K562 (cell line): Measurements from ENCODE around the gene EPHA2. TPM values are rescaled to one million over a fixed set of nuclear protein-coding genes. Genes with fewer than 3 reads are reported as not detected.

ENCODE experiments used
- ARNT ChIP-seq, 2 experiments: fragments of 450-650 bp; IDR thresholded peaks; 2 replicates each; pipeline ENCODE4 v1.6.1; 2016; ENCODE audit warnings: mild to moderate bottlenecking in 1 of 2
- ATF1 ChIP-seq, 2 experiments: fragments of 450-650 bp in 1 of 2; IDR thresholded peaks; 2 replicates each; pipeline ENCODE4 v1.6.1; 2016; ENCODE audit warnings: missing compliant biosample characterization in 1 of 2, missing genetic modification characterization in 1 of 2
- CREB3 ChIP-seq: fragments of 450-650 bp; conservative IDR thresholded peaks from 2 replicates; pipeline ENCODE4 v1.6.1; 2016; ENCODE audit warnings: missing genetic modification characterization, low read depth, mild to moderate bottlenecking, missing compliant biosample characterization, moderate library complexity
- EWSR1 ChIP-seq: fragments of 450-650 bp; IDR thresholded peaks from 2 replicates; pipeline ENCODE4 v1.6.1; 2018; ENCODE audit warnings: borderline replicate concordance, mild to moderate bottlenecking, low read depth, moderate library complexity; ENCODE audit not compliant: partially characterized antibody
- FOXJ3 ChIP-seq: sonication (generic); formaldehyde crosslinking; IDR thresholded peaks from 2 replicates; pipeline ENCODE4 v1.4.0; 2020; ENCODE audit warnings: mild to moderate bottlenecking, missing genetic modification reagents
- HLTF ChIP-seq: fragments of 450-650 bp; IDR thresholded peaks from 2 replicates; pipeline ENCODE4 v1.6.1; 2016
- HMG20B ChIP-seq: fragments of 250-450 bp; sonication (Bioruptor Pico); IDR thresholded peaks from 2 replicates; pipeline ENCODE4 v1.5.0; 2021; ENCODE audit warnings: mild to moderate bottlenecking
- HNRNPH1 ChIP-seq: fragments of 200-400 bp; formaldehyde crosslinking; optimal IDR thresholded peaks from 2 replicates; pipeline ENCODE3; 2017; ENCODE audit warnings: low read depth, mild to moderate bottlenecking, low read length, moderate library complexity
- KLF13 ChIP-seq: fragments of 450-650 bp; IDR thresholded peaks from 2 replicates; pipeline ENCODE4 v1.6.1; 2016; ENCODE audit warnings: missing genetic modification characterization, low read depth, mild to moderate bottlenecking, missing compliant biosample characterization, moderate library complexity, borderline replicate concordance
- NCOA2 ChIP-seq, 2 experiments: fragments of 450-650 bp; IDR thresholded peaks; 2 replicates each; pipeline ENCODE4 v1.6.1; 2018; ENCODE audit warnings: mild to moderate bottlenecking in 2 of 2, moderate library complexity in 1 of 2; ENCODE audit not compliant: partially characterized antibody in 2 of 2
- NUFIP1 ChIP-seq: fragments of 450-650 bp; IDR thresholded peaks from 2 replicates; pipeline ENCODE4 v1.6.1; 2018; ENCODE audit not compliant: partially characterized antibody
- POLR2AphosphoS5 ChIP-seq: IDR thresholded peaks from 2 replicates; pipeline ENCODE4 v1.6.1; 2011; ENCODE audit warnings: mild to moderate bottlenecking, low read depth, low read length, moderate library complexity; ENCODE audit not compliant: control insufficient read depth, insufficient read depth
- SIRT6 ChIP-seq: IDR thresholded peaks from one replicate; pipeline ENCODE4 v1.6.1; 2012; ENCODE audit warnings: low read depth, mild to moderate bottlenecking, control low read depth, inconsistent platforms, low read length, moderate library complexity
- ZNF316 ChIP-seq: fragments of 450-650 bp; IDR thresholded peaks from 2 replicates; pipeline ENCODE4 v1.6.1; 2016
- ZNF75A ChIP-seq: fragments of 450-650 bp; formaldehyde crosslinking; IDR thresholded peaks from 2 replicates; pipeline ENCODE4 v1.4.0; 2020; ENCODE audit warnings: mild to moderate bottlenecking
- polyA plus RNA-seq, 8 experiments: library from polyadenylated mRNA; depleted of rRNA in 4 of 8; stranded (reverse) in 5 of 8; unstranded in 3 of 8; fragments of >200 nt; fragmentation: Nextera tagmentation in 2 of 8; fragmentation: Illumina TruSeq in 1 of 8; extraction: Ambion mirVana in 2 of 8; extraction: Trizol in 1 of 8; gene quantifications; 2 replicates each; pipeline versions ENCODE4 v1.2.1 to v1.2.3, GENCODE V29; 2011 to 2014; ENCODE audit warnings: inconsistent platforms in 1 of 8, missing spikeins in 1 of 8
- total RNA-seq, 7 experiments: library from RNA; depleted of rRNA in 6 of 7; stranded (reverse); fragments of >200 nt in 6 of 7; fragmentation: Illumina TruSeq in 2 of 7; extraction: Trizol in 2 of 7; gene quantifications; 2 replicates each; pipeline versions ENCODE4 v1.2.1 to v1.2.3, GENCODE V29; 2011 to 2021; ENCODE audit warnings: low replicate concordance in 1 of 7
- TF ChIP-seq, protein P1 (sequence below), 2 experiments: fragments of 450-650 bp in 1 of 2; sonication (generic) in 1 of 2; formaldehyde crosslinking in 1 of 2; IDR thresholded peaks; 2 replicates each; pipeline versions ENCODE4 v1.7.1 to v1.9.0; 2016 to 2022; ENCODE audit warnings: inconsistent platforms in 1 of 2, mild to moderate bottlenecking in 1 of 2, missing genetic modification reagents in 1 of 2

Gene EPHA2
- total and polyA plus RNA-seq, 9 of the 15 experiments (the other 6 are each of a cell fraction or from before 2014, with no cell fraction given): 0.04 to 0.40 (median 0.07) TPM; not detected in 4

DNA sequence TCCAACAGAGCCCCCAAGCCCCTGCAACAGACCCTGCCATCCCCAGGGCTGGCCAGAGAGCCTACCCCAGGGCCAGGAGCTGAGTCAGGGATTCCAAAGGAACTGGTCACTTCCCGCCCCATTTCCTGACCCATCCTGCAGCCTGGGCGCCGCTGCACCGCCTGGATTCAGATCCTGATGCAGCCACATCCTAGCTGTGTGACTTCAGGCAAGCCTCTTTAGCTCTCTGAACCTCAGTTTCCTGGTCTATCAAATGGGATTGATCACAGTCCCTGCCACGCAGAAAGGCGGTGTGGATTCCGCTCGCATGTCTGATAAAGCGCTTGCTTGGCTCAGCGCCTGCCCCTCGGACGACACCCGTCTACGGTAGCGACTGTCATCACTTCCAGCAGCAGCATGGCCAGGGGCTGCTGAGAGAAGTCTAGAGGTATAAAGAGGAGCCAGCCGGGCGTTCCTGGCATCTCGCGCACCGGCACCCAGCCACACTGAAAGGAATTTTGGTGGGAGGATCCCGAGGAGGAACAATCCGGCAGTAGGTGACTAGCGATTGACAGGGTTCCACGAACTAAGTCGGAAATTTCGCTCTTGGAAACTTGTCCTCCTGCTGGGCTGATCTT lies 10.1 kb downstream of the EPHA2 start (continued):
- no peak for TF ChIP-seq EWSR1
- TF ChIP-seq NCOA2 (IDR thresholded peaks at IDR 0.05; ENCODE audit: partially characterized antibody in 2 of 2): no peak
- TF ChIP-seq FOXJ3 (CRISPR knock-in tag): no peak
- TF ChIP-seq ZNF75A: no peak
- TF ChIP-seq HLTF: no peak
- TF ChIP-seq KLF13 (tag): no peak
- TF ChIP-seq, protein P1, sequence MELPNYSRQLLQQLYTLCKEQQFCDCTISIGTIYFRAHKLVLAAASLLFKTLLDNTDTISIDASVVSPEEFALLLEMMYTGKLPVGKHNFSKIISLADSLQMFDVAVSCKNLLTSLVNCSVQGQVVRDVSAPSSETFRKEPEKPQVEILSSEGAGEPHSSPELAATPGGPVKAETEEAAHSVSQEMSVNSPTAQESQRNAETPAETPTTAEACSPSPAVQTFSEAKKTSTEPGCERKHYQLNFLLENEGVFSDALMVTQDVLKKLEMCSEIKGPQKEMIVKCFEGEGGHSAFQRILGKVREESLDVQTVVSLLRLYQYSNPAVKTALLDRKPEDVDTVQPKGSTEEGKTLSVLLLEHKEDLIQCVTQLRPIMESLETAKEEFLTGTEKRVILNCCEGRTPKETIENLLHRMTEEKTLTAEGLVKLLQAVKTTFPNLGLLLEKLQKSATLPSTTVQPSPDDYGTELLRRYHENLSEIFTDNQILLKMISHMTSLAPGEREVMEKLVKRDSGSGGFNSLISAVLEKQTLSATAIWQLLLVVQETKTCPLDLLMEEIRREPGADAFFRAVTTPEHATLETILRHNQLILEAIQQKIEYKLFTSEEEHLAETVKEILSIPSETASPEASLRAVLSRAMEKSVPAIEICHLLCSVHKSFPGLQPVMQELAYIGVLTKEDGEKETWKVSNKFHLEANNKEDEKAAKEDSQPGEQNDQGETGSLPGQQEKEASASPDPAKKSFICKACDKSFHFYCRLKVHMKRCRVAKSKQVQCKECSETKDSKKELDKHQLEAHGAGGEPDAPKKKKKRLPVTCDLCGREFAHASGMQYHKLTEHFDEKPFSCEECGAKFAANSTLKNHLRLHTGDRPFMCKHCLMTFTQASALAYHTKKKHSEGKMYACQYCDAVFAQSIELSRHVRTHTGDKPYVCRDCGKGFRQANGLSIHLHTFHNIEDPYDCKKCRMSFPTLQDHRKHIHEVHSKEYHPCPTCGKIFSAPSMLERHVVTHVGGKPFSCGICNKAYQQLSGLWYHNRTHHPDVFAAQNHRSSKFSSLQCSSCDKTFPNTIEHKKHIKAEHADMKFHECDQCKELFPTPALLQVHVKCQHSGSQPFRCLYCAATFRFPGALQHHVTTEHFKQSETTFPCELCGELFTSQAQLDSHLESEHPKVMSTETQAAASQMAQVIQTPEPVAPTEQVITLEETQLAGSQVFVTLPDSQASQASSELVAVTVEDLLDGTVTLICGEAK (IDR thresholded peaks at IDR 0.05): no peak
- TF ChIP-seq, protein P1 (CRISPR knock-in tag; IDR thresholded peaks at IDR 0.05): no peak
- TF ChIP-seq ARNT (IDR thresholded peaks at IDR 0.05): 0 out of 4 replicates have a peak, but pooled peaks of 1 of the 2 experiments have one; percentile 19
- TF ChIP-seq NUFIP1: no peak
- TF ChIP-seq HMG20B: no peak
- no peak for TF ChIP-seq ATF1 (CRISPR knock-in tag; IDR thresholded peaks at IDR 0.05)
- TF ChIP-seq ATF1 (tag; IDR thresholded peaks at IDR 0.05): peak; percentile 82
- no peak for TF ChIP-seq SIRT6
- TF ChIP-seq HNRNPH1: no peak
- no peak for TF ChIP-seq POLR2AphosphoS5
- TF ChIP-seq ZNF316: peak; percentile 89
- no peak for TF ChIP-seq CREB3 (tag)
